NCI-H1105 treated with DMSO at 0.1 percent for 48 hours (cell line): ENCODE measurements around the gene PGLYRP3.
"Not testable (repeated sequence)": the region's sequence is repeated elsewhere in the genome, so short reads cannot be mapped to it uniquely, and the experiment has no call there.

ENCODE experiments used
- DNase-seq: peaks from one replicate; lab custom pipeline; 2025; lab: John Stamatoyannopoulos, UW

The PGLYRP3 gene

GRCh38 chr1:153348511-153349362 is 36.0 kb upstream of the PGLYRP3 start, which contains the start of gene PGLYRP4:
PGLYRP4 (minus strand) TSS chr1:153348841; CDS start chr1:153347932, 909 bp downstream.
- no peak for DNase-seq

- no peak for DNase-seq
Observed at GRCh38 chr1:153347856-153348255, 35.1 kb upstream of the PGLYRP3 start.

GRCh38 chr1:153347049-153347448 is 34.3 kb upstream of the PGLYRP3 start:
- DNase-seq = not testable (repeated sequence)

- DNase-seq = peak; percentile 3
Observed at GRCh38 chr1:153346077-153346723, 33.4 kb upstream of the PGLYRP3 start.

- DNase-seq = no peak
Observed at GRCh38 chr1:153345187-153346076, 32.7 kb upstream of the PGLYRP3 start.

DNA sequence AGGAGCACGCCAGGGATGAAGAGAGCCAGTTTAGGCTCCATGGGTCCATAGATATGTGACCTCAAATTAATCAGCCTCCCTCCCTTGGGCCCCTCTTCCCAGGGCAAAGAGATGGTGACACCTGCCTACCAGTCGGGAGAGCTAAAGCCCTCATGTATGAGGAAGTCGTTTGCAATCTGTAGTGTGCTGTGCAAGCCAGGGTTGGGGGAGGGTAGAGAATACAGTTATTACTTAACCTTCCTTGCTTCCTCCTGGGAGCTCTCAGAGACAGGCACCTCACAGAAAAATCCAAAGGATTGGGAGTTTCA is 31.9 kb upstream of the PGLYRP3 start:
- DNase-seq = no peak

GRCh38 chr1:153343811-153344717 is 31.3 kb upstream of the PGLYRP3 start:
- no peak for DNase-seq

- DNase-seq = no peak
Observed at GRCh38 chr1:153343040-153343681, 30.4 kb upstream of the PGLYRP3 start.

DNA sequence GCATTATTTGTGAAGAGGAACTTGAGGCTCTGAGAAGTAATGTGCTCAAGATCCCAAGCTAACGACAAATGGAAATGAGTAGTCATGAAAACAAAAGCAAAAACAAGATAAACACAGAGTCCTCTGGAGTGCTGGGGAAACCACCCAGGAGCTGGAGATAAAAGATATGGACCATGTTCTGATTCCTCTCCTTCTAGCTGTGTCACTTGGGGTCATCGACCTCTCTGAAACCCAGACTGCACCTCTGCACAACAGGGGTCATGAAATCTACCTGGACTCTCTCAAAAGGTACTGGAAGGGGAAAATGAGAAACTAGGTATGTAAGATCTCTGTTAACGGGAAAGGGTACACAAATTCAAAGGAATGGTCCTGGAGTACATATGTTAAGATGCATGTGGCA is 29.4 kb upstream of the PGLYRP3 start:
- DNase-seq = no peak

- no peak for DNase-seq
Observed at GRCh38 chr1:153341431-153341934, 28.7 kb upstream of the PGLYRP3 start.

DNA sequence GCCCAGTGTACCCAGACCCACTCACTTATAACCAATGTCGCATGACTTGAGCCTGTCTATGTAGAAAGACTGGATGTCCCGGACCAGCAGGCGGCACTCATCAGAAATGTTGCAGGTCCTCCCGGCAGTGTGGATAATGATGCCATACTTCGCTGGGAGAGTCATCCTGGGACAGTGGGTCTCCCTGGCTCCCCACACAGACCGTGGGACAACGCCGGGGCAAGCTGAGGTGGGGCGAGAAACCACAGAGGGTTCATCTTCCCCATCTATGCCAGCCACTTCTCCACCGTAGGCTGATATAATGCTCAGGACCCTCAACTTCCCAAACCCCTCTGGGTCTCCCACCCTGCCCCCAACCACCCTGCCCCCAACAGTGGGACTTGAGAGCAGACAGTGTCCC is 27.6 kb upstream of the PGLYRP3 start:
- DNase-seq = no peak

GRCh38 chr1:153339802-153340201 is 27.1 kb upstream of the PGLYRP3 start:
- no peak for DNase-seq

DNA sequence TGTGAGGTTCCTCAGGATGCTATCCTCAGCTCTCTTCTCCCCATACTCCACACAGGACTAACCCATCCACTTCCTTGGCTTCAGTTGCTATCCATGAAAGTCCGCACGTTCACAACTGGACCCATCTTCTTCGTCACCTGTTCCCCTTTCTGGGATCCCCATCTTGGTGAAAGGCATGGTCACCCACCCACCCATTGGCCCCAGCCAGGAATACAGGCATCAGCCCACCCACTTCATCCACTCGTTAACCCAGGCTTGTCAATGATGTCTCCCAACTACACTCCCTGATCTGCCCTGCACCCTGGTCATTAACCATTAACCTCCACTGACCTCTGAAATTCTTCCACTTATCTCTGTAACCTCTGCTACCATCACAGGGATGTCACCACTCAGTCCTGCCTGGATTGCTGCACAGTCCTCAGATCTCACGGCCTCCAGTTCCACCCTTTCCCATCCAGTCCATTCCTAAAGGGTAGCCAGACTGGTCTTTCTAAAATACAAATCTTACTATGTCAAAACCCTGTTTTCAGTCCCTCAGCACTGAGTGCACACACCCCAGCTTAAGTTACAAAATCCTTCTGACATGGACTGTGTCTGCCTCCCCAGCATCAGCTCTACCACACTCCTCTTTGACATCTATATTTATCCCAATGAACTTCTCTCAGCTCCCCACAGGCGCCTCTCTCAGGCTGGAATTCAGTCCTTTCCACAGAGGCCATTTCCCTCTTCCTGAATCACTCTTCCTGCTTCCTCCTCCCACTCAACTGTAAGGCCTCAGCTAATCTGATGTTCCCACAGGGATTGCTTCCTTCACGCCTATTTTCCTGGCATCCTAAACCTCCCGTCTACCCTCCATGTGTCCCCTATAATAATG is 25.5 kb upstream of the PGLYRP3 start:
- DNase-seq = no peak

DNA sequence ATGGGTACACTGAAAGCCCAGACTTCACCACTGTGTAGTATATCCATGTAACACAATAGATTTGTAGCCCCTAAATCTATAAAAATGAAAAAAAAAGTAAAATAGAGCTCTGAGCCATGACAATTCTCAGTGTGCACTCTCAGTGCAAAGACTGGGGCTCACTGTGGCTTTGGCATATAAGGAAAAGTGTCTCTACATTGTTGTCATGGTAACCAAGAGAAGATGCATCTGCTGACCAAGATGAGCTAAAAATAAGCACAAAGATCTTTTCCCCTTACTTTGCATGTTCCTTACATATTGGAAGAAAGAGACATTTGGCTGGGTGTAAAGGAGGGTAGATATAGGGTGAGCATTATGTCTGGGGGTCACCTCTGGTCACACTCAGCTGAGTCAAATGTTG is 23.9 kb upstream of the PGLYRP3 start:
- no peak for DNase-seq

GRCh38 chr1:153333902-153334301 is 21.1 kb upstream of the PGLYRP3 start:
- no peak for DNase-seq

DNA sequence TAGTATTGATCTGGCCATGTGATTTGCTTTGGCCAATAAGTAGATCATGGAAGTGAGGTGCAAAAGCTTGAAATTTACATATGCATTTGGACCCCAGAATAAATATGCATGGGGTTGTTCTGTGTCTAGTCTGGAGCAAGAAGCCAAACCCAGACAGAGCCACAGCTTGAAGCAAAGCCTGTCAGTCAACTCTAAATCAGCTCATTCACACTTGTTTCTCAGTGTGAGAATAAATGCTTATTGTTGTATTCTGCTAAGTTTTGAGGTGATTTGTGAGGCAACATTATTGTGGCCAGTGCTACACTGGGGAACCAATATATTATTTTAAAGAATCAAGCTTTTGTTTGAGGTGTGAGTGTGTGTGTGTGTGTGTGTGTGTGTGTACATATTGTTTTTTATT is 12.2 kb upstream of the PGLYRP3 start:
- no peak for DNase-seq

DNA sequence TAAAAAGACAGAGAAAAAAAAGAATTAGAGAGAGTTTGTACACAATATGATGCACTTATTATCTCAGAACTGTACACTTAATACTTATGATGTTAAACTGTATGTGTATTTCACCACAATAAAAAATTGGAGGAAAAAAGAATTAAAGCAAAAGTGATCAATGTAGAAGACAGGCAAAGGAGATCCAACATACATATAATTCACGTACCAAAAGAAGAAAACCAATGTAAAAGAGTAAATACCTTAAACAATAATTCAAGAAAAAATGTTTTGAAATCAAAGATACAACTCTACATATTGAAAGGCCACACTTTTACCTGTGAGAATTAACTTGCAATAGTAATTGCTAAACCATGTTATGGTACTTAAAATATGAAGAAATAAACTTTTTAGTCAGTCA is 9.8 kb upstream of the PGLYRP3 start:
- DNase-seq = no peak

DNA sequence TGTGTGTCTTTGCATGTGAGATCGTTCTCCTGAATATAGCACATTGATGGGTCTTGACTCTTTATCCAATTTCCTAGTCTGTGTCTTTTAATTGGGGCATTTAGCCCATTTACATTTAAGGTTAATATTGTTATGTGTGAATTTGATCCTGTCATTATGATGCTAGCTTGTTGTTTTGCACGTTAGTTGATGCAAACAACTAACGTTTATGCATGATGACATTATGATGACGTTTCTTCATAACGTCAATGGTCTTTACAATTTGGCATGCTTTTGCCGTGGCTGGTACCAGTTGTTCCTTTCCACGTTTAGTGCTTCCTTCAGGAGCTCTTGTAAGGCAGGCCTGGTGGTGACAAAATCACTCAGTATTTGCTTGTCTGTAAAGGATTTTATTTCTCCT is 5.4 kb upstream of the PGLYRP3 start:
- not testable (repeated sequence) for DNase-seq

DNA sequence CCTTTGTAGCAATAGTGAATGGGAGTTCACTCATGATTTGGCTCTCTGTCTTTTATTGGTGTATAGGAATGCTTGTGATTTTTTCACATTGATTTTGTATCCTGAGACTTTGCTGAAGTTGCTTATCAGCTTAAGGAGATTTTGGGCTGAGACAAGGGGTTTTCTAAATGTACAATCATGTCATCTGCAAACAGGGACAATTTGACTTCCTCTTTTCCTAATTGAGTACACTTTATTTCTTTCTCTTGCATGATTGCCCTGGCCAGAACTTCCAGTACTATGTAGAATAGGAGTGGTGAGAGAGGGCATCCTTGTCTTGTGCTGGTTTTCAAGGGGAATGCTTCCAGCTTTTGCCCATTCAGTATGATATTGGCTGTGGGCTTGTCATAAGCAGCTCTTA is 3.3 kb upstream of the PGLYRP3 start:
- DNase-seq = not testable (repeated sequence)

DNA sequence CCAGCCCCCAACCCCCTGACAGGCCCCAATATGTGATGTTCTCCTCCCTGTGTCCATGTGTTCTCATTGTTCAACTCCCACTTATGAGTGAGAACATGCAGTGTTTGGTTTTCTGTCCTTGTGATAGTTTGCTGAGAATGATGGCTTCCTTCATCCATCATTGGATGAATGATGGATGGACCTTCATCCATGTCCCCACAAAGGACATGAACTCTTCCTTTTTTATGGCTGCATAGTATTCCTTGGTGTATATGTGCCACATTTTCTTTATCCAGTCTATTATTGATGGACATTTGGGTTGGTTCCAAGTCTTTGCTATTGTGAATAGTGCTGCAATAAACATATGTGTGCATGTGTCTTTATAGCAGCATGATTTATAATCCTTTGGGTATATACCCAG is 1.6 kb upstream of the PGLYRP3 start:
- not testable (repeated sequence) for DNase-seq
